ENCODE measurements around the gene LGALS7.

LGALS7 gene

DNA sequence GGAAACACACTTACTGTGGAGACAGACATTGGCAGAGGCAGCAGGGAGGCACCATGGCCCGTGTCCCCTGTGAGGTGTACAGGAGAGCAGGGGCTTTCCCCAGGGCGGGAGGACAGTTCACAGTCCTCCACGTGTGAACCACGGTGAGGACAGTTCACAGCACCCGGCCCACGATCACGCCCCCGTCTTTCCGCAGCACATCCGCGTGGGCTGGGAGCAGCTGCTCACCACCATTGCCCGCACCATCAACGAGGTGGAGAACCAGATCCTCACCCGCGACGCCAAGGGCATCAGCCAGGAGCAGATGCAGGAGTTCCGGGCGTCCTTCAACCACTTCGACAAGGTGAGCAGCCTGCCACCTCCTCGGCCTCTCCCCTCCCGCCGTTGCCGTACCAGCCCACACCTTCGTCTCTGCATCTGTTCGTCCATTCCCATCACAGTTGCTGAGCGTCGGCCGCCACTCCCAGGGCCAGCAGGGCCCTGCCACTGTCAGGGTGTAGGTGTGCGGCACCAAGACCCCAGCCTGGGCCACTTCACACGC is 46.5 kb downstream of the LGALS7 start:
- DNase-seq (ENCODE audit: low read depth) = no peak

- DNase-seq (ENCODE audit: low read depth) = no peak
Measured at GRCh38 chr19:38726284-38726673, 47.0 kb downstream of the LGALS7 start.

DNA sequence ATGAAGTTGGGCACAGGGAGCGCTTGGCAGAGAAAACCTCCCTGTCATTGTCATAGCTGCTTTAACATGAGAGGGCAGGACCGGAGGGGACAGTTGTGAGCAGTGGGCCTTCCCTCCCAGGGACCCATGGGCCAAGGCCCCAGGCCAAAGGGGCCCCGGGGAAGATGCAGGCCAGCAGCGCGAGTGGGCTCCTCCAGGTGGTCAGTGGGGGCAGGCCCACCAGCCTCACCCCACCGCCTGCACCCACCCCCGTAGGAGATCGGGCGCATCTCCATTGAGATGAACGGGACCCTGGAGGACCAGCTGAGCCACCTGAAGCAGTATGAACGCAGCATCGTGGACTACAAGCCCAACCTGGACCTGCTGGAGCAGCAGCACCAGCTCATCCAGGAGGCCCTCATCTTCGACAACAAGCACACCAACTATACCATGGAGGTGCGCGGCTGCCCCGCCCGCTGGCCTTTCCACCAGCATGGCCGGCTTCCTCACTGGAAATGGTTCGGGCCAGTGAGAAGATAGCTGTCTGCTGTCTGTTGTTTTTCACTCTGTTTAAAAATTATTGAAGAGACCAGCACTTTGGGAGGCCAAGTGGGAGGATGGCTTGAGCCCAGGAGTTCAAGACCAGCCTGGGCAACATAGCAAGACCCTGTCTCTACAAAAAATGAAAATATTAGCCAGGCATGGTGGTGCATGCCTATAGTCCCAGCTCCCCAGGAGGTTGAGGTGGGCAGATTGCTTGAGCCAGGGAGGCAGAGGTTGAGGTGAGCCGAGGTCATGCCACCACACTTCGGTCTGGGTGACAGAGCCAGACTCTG is 47.6 kb downstream of the LGALS7 start:
- no peak for DNase-seq (ENCODE audit: low read depth)

- DNase-seq (ENCODE audit: low read depth) = no peak
Measured at GRCh38 chr19:38723990-38724854, 49.1 kb downstream of the LGALS7 start.

- no peak for DNase-seq (ENCODE audit: low read depth)
Measured at GRCh38 chr19:38723606-38723965, 49.7 kb downstream of the LGALS7 start.

- DNase-seq (ENCODE audit: low read depth) = no peak
Measured at GRCh38 chr19:38722947-38723605, 50.2 kb downstream of the LGALS7 start.

DNA sequence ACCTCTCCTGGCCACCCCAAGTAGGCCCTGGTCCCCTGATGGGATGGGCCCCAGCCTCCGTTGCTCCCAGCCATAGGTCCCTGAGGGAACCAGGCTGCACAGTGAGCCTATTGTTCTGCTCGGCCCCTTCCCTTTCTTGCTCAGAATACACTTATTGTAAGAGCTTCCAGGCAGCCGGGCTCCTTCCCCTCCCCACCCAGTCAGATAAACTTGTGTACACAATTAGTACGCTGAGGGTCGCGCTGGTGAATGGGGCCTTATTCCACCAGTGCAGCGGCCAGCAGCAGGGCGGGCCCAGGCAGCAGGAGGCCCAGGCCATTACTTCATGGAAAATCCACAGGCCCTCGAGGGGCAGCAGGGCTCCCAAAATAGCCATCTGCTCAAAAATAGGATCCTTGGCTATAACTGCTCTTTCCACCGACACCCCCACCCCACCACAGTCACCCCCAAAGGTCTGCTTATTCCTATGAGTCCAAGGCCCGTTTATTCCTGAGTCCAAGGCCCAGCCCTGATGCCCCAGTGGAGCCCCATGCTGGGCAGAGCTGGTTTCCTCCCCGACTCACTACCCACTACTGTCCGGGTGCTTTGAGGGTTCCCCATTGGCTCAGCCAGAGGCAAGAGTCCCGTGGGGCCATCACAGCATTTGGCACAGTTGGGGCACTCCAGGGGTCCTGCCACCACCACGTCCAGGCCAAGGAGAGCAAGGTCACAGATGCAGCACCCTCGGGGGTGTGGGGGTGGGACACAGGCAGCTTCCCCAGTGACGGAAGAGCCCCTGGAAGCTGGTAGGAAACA is 51.1 kb downstream of the LGALS7 start:
- no peak for DNase-seq (ENCODE audit: low read depth)

DNA sequence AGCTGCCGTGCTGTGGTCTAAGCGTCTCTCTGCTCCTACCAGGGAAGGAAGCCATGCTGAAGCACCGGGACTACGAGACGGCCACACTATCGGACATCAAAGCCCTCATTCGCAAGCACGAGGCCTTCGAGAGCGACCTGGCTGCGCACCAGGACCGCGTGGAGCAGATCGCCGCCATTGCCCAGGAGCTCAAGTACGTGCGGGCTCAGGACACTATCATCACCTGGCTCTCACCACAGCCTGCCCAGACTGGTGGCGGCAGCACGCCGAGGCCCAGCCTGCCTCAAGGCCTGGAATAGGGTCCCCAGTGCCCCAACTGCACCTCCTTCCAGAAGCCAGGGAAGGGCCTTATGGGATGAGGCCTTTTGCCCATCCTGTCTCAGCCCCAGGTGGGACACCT is 51.8 kb downstream of the LGALS7 start:
- no peak for DNase-seq (ENCODE audit: low read depth)

All from GM04504 (cell line).